Smooth muscle cell (in vitro differentiated cells): ENCODE measurements around the gene HOXD12. TPM values are rescaled to one million over a fixed set of nuclear protein-coding genes. Genes with fewer than 3 reads are reported as not detected.

Source experiments
- DNase-seq: peaks from one replicate; lab custom pipeline; 2025; ENCODE audit not compliant: unreplicated experiment; lab: John Stamatoyannopoulos, UW
- H2AFZ ChIP-seq: fragments of 200-600 bp; sonication (generic); 2 replicates; pipeline ENCODE4 v1.6.0; 2016; ENCODE audit warnings: antibody characterized with exemption, low read depth, mild to moderate bottlenecking
- H3F3A ChIP-seq: fragments of 200-600 bp; sonication (generic); 2 replicates; pipeline ENCODE4 v1.6.0; 2017; ENCODE audit warnings: antibody characterized with exemption, low read depth
- H3K27ac ChIP-seq: fragments of 200-600 bp; sonication (generic); 2 replicates; pipeline ENCODE4 v1.5.1; 2016; ENCODE audit warnings: low read depth, mild to moderate bottlenecking
- H3K27me3 ChIP-seq: fragments of 200-600 bp; sonication (generic); 2 replicates; pipeline ENCODE4 v1.6.1; 2016; ENCODE audit warnings: low read depth, mild to moderate bottlenecking
- H3K36me3 ChIP-seq: fragments of 200-600 bp; sonication (generic); 2 replicates; pipeline ENCODE4 v1.5.1; 2016; ENCODE audit warnings: low read depth
- H3K4me1 ChIP-seq: fragments of 200-600 bp; sonication (generic); 2 replicates; pipeline ENCODE4 v1.5.1; 2016; ENCODE audit warnings: low read depth
- H3K4me2 ChIP-seq: fragments of 200-600 bp; sonication (generic); 2 replicates; pipeline ENCODE4 v1.6.0; 2016; ENCODE audit warnings: mild to moderate bottlenecking
- H3K4me3 ChIP-seq: fragments of 200-600 bp; sonication (generic); 2 replicates; pipeline ENCODE4 v1.5.1; 2016; ENCODE audit warnings: mild to moderate bottlenecking
- H3K79me2 ChIP-seq: fragments of 200-600 bp; sonication (generic); 2 replicates; pipeline ENCODE4 v1.6.0; 2016; ENCODE audit warnings: low read depth, mild to moderate bottlenecking
- H3K9ac ChIP-seq: fragments of 200-600 bp; sonication (generic); 2 replicates; pipeline ENCODE4 v1.6.0; 2016; ENCODE audit warnings: low read depth
- H3K9me3 ChIP-seq: fragments of 200-600 bp; sonication (generic); replicated peaks from 2 replicates; pipeline ENCODE4 v1.5.1; 2016; ENCODE audit warnings: low read depth
- H4K20me1 ChIP-seq: fragments of 200-600 bp; sonication (generic); 2 replicates; pipeline ENCODE4 v1.6.0; 2016; ENCODE audit warnings: low read depth
- WGBS: methylation state at CpG from one replicate; pipeline ENCODE4 v1.1.7; 2016; ENCODE audit warnings: low lambda C conversion rate; 5-methylcytosine and 5-hydroxymethylcytosine counted together
- polyA plus RNA-seq: library from polyadenylated mRNA; unstranded; fragments of >200 nt; fragmentation: Nextera tagmentation; extraction: Ambion mirVana; gene quantifications from 2 replicates; pipeline ENCODE4 v1.2.1, GENCODE V29; 2016
- total RNA-seq: library from RNA; depleted of rRNA; stranded (reverse); fragments of >200 nt; gene quantifications from 2 replicates; pipeline ENCODE4 v1.2.3, GENCODE V29; 2014
- TF ChIP-seq, protein P1 (sequence below): fragments of 200-600 bp; sonication (generic); IDR thresholded peaks from 2 replicates; pipeline ENCODE4 v1.5.1; 2017; ENCODE audit warnings: borderline replicate concordance, mild to moderate bottlenecking, antibody characterized with exemption; ENCODE audit not compliant: insufficient read depth, poor library complexity, severe bottlenecking

The HOXD12 gene
- total and polyA plus RNA-seq, 2 experiments from 2014 or later: not detected

DNA sequence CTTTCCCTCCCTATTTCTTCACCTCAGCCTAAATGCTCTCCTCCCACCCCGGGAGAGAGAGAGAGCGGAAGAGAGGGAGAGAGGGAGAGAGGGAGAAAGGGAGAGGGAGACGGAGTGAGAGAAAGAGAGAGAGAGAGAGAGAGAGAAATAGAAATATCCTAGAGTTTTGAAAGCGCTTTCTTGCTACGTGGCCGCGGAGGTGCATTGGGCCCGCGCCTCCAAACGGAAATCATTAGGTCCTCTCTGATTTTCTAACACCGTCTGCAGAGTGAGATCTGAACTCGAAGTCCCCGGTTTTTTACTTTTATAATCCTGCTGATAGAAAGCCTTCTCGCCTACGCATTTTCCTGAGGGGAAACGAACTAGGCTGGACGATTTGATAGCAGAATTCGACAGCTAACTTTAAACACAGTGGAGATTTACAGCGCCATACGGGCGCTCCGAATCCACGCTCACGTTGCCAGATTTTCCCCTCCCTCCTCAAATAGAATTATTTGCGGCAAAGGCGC, 14.9 kb upstream of the HOXD12 start:
- no peaks in the 10 kb centered on the region for H3F3A ChIP-seq
- H3K27me3 ChIP-seq: peaks cover 97% of the 10 kb centered on the region
- H3K4me2 ChIP-seq: peak overlapping the region; percentile 82
- H4K20me1 ChIP-seq: no peaks in the 10 kb centered on the region
- DNase-seq: no peak
- peaks cover 27% of the 10 kb centered on the region for H3K4me1 ChIP-seq
- peak overlapping the region; percentile 43 for H2AFZ ChIP-seq
- TF ChIP-seq, protein P1, sequence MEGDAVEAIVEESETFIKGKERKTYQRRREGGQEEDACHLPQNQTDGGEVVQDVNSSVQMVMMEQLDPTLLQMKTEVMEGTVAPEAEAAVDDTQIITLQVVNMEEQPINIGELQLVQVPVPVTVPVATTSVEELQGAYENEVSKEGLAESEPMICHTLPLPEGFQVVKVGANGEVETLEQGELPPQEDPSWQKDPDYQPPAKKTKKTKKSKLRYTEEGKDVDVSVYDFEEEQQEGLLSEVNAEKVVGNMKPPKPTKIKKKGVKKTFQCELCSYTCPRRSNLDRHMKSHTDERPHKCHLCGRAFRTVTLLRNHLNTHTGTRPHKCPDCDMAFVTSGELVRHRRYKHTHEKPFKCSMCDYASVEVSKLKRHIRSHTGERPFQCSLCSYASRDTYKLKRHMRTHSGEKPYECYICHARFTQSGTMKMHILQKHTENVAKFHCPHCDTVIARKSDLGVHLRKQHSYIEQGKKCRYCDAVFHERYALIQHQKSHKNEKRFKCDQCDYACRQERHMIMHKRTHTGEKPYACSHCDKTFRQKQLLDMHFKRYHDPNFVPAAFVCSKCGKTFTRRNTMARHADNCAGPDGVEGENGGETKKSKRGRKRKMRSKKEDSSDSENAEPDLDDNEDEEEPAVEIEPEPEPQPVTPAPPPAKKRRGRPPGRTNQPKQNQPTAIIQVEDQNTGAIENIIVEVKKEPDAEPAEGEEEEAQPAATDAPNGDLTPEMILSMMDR: no peak
- H3K36me3 ChIP-seq: no peaks in the 10 kb centered on the region
- no peak overlapping the region for H3K27ac ChIP-seq
- H3K9me3 ChIP-seq: no peaks in the 10 kb centered on the region
- no peaks in the 10 kb centered on the region for H3K79me2 ChIP-seq
- WGBS: under 1% methylated on average over 26 of the region's 26 CpGs
- peak overlapping the region; percentile 44 for H3K4me3 ChIP-seq
- H3K9ac ChIP-seq: no peak overlapping the region

DNA sequence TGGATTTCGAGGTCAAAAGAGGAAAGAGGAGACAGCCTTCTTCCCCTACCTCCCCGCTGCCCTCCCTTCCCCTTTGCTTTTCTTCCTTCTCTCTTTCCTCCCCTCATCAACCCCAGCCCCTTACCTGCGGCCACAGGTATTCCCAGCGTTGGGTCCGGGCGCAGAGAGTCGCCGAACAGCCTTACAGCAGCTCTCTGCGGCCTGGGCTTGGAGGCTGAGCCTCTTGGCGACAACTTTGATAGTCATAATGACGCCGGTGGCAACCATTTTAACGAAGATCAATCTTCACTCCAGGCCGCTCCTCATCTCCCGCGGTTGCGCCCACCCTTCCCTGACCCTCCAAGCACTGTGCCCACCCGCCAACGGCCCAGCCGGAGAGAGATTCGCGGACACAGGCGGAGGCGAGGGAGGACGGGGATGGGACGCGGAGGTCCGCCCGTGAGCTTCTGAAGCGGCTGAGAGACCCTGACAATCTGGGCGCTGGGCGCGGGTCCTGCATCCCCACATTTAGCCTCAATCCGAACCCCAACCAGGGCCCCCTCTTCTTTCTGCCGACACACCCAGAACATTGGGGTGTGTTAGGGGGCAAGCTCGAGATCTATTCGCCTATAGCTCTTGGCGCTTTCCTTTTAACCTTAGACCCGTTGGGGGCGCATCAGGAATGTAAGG, 14.3 kb upstream of the HOXD12 start:
- H3K9ac ChIP-seq: no peak overlapping the region
- no peaks in the 10 kb centered on the region for H3K9me3 ChIP-seq
- TF ChIP-seq, protein P1: no peak
- peak overlapping the region; percentile 44 for H3K4me3 ChIP-seq
- 2% methylated on average over 40 of the region's 40 CpGs for WGBS
- no peaks in the 10 kb centered on the region for H3K36me3 ChIP-seq
- DNase-seq: no peak
- H2AFZ ChIP-seq: no peak overlapping the region
- no peaks in the 10 kb centered on the region for H4K20me1 ChIP-seq
- H3K79me2 ChIP-seq: no peaks in the 10 kb centered on the region
- H3K4me1 ChIP-seq: peaks cover 27% of the 10 kb centered on the region
- H3K27ac ChIP-seq: no peak overlapping the region
- H3K27me3 ChIP-seq: peaks cover 100% of the 10 kb centered on the region
- no peaks in the 10 kb centered on the region for H3F3A ChIP-seq
- peak overlapping the region; percentile 82 for H3K4me2 ChIP-seq

DNA sequence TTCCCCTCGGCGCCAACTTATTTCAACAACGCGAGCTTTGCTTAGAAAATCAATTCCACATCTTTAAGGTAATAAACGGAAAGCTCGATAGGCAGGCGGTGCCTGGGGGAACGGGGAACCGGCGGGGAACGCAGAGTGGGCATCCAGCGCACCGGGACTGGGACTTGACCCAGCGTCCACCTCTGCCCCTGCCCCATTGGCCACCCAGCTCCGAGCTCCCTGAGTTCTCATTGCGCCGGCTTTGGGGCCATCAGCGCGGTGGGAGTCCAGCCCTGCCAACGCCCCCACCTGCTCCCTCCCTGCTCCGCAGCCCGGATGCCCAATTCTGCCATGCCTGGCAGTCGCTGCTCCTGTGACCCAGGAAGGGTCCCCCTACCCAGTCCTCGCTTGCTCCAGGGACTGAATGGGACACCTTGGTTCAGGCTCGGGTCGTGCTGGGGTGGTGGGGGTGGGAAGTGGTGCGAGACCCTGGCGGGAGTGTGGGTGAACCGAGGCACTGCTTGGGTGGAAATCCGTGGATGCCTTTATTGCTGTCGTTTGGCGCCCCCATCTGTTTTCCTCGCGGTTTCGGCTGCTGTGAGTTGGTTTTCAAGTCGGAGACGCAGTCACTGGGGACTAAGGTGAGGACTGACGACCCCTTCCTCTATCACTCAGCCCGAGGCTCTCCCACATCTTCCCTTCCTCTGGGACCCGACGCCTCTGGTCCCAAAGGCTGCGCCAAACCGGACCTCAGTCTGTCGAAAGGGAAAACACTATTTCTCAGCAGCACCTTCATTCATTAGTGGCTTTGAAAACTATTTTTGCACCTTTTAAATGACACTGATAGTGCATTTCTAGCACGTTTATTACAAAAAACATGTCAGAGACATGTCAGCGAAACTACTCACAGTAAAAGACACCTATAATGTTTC, 13.5 kb upstream of the HOXD12 start:
- Histone ChIP-seq H2AFZ (no peak overlapping the region), H3K9me3 (no peaks in the 10 kb centered on the region), H3F3A (no peaks in the 10 kb centered on the region), H3K36me3 (no peaks in the 10 kb centered on the region), H4K20me1 (no peaks in the 10 kb centered on the region), H3K27ac (no peak overlapping the region), H3K79me2 (no peaks in the 10 kb centered on the region), H3K4me2 (peak overlapping the region; percentile 82), H3K4me1 (peaks cover 27% of the 10 kb centered on the region), H3K27me3 (peaks cover 100% of the 10 kb centered on the region), H3K4me3 (peak overlapping the region; percentile 44), H3K9ac (no peak overlapping the region)
- 1% methylated on average over 41 of the region's 46 CpGs for WGBS
- TF ChIP-seq, protein P1: peak; percentile 52
- no peak for DNase-seq
